GM12878 (cell line): ENCODE measurements around the gene SPART. TPM values are rescaled to one million over a fixed set of nuclear protein-coding genes. Genes with fewer than 3 reads are reported as not detected.

Experiments
- BCLAF1 ChIP-seq: fragments of 450-650 bp; IDR thresholded peaks from 2 replicates; pipeline ENCODE4 v1.6.1; 2017; ENCODE audit warnings: antibody characterized with exemption, mild to moderate bottlenecking, moderate library complexity
- CBFB ChIP-seq: IDR thresholded peaks from 2 replicates; pipeline ENCODE4 v1.6.1; 2016; ENCODE audit warnings: antibody characterized with exemption, low read depth
- CEBPB ChIP-seq, 2 experiments: fragments of 150-350 bp in 1 of 2; IDR thresholded peaks; 2 replicates each; pipeline ENCODE4 v1.6.1; 2012 to 2014; ENCODE audit warnings: low read depth in 2 of 2, low read length in 2 of 2, borderline replicate concordance in 1 of 2, inconsistent platforms in 1 of 2
- CHD4 ChIP-seq: fragments of 200-600 bp; sonication (generic); IDR thresholded peaks from 2 replicates; pipeline ENCODE4 v1.6.1; 2016; ENCODE audit warnings: mild to moderate bottlenecking
- CTCF ChIP-seq, 3 experiments: IDR thresholded peaks in 2 of 3; conservative IDR thresholded peaks in 1 of 3; 2 replicates each; pipeline ENCODE4 v1.5.1; 2011; ENCODE audit warnings: low read depth in 3 of 3, low read length in 3 of 3, mild to moderate bottlenecking in 3 of 3, control low read depth in 2 of 3, moderate library complexity in 2 of 3, inconsistent platforms in 1 of 3, mixed read lengths in 1 of 3; ENCODE audit not compliant: control insufficient read depth in 2 of 3, insufficient read depth in 1 of 3; ENCODE audit errors: extremely low read depth in 1 of 3
- EED ChIP-seq: sonication (generic); IDR thresholded peaks from 2 replicates; pipeline ENCODE4 v1.6.1; 2016; ENCODE audit warnings: antibody characterized with exemption, low read depth
- FOS ChIP-seq: IDR thresholded peaks from 3 replicates; pipeline ENCODE4 v1.6.1; 2011; ENCODE audit warnings: borderline replicate concordance; ENCODE audit not compliant: insufficient read length; ENCODE audit errors: extremely low read depth
- IKZF1 ChIP-seq: fragments of 450-650 bp; conservative IDR thresholded peaks from 2 replicates; pipeline ENCODE4 v1.6.1; 2017; ENCODE audit warnings: antibody characterized with exemption, mild to moderate bottlenecking
- KLF5 ChIP-seq: fragments of 450-650 bp; IDR thresholded peaks from 2 replicates; pipeline ENCODE4 v1.6.1; 2014; ENCODE audit warnings: mild to moderate bottlenecking; ENCODE audit not compliant: partially characterized antibody
- NBN ChIP-seq: fragments of 450-650 bp; IDR thresholded peaks from 2 replicates; pipeline ENCODE4 v1.6.1; 2016
- PRDM15 ChIP-seq: fragments of 450-650 bp; formaldehyde crosslinking; IDR thresholded peaks from 2 replicates; pipeline ENCODE4 v1.4.0; 2020; ENCODE audit warnings: mild to moderate bottlenecking, moderate library complexity
- RBBP5 ChIP-seq: fragments of 200-600 bp; sonication (generic); conservative IDR thresholded peaks from 2 replicates; pipeline ENCODE4 v1.6.1; 2016
- SUPT20H ChIP-seq: IDR thresholded peaks from 2 replicates; pipeline ENCODE4 v1.6.1; 2011; ENCODE audit warnings: low read depth, mild to moderate bottlenecking, low read length, moderate library complexity, borderline replicate concordance; ENCODE audit not compliant: control insufficient read depth
- SUZ12 ChIP-seq: fragments of 200-600 bp; sonication (generic); IDR thresholded peaks from one replicate; pipeline ENCODE4 v1.6.1; 2018; ENCODE audit warnings: antibody characterized with exemption, mild to moderate bottlenecking; ENCODE audit not compliant: unreplicated experiment
- polyA plus RNA-seq, 11 experiments: library from polyadenylated mRNA; depleted of rRNA in 4 of 11; unstranded in 6 of 11; stranded (reverse) in 5 of 11; fragments of >200 nt; fragmentation: Nextera tagmentation in 4 of 11; fragmentation: Illumina TruSeq in 1 of 11; extraction: Ambion mirVana in 4 of 11; extraction: Trizol in 1 of 11; gene quantifications; 1 replicate in 1 of 11; 2 replicates in 10 of 11; pipeline versions ENCODE4 v1.2.1 to v1.2.3, GENCODE V29; 2011 to 2016; ENCODE audit warnings: inconsistent platforms in 2 of 11, missing spikeins in 2 of 11, low read depth in 1 of 11
- total RNA-seq, 4 experiments: library from RNA; depleted of rRNA in 3 of 4; stranded (reverse); fragments of >200 nt in 3 of 4; fragmentation: Illumina TruSeq in 1 of 4; extraction: Trizol in 1 of 4; gene quantifications; 2 replicates each; pipeline versions ENCODE4 v1.2.1 to v1.2.3, GENCODE V29; 2013 to 2021
- TF ChIP-seq, protein P1 (sequence below): IDR thresholded peaks from 2 replicates; pipeline ENCODE4 v1.6.1; 2011; ENCODE audit warnings: low read depth, low read length, improper control_type of control experiment, borderline replicate concordance
- TF ChIP-seq, protein P2 (sequence below): fragments of 450-650 bp; IDR thresholded peaks from 2 replicates; pipeline ENCODE4 v1.6.1; 2016; ENCODE audit warnings: mild to moderate bottlenecking

The SPART gene
- total and polyA plus RNA-seq, 10 of the 15 experiments (the other 5 are each of a cell fraction or from before 2014, with no cell fraction given) = 17.6 to 74.6 (median 42.1) TPM

DNA sequence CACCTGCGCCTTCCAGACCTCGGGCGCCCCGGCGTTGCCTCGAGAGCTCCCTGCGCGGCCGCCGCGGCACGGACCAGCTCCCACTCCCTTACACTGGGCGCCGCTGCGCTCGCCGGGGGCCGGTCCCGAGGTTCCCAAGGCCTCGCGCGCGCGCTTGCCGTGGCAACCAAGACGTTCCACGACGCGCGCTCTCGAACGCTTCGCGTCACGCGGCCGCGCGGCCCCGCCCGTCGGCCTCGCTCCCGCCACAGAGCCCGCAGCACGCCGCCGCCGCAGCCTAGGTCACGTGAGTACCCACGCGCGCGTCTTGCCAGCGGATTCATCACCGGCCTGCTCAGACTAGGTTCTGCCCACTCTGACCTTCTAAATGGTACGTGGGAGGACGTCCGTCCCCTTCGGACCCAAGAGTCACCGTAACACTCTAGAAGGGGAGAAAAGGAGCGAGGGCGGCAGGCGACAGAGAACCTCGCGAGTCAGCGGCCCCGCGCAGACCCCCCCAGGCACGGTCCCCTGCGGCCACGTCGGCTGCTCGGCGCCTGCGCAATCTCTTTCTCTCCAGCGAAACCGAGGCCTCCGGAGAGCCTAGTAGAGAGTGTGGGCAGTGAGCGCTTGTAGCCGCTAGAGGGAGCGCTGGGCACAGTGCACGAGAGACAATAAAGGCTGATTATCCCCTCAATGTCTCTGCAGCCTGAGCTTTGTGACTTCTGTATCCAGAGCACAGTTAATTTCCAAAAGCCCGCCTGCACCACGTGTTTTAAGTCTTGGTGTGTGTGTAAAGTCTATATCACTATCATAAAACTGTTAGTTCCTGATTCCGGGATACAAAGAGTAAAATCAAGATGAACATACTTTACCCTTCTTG, at the start of gene SPART (continued):
- TF ChIP-seq PRDM15 (no peak), EED (no peak), KLF5 (peak; percentile 64), IKZF1 (peak; percentile 85), CEBPB (IDR thresholded peaks at IDR 0.05; ENCODE audit: borderline replicate concordance in 1 of 2, low read depth in 2 of 2, low read length in 2 of 2) (no peak), RBBP5 (no peak), SUPT20H (no peak), CBFB (no peak), BCLAF1 (peak; percentile 62; the same call in 1 of the 2 replicates), SUZ12 (no peak), FOS (no peak), CHD4 (no peak), CTCF (IDR thresholded peaks at IDR 0.05 in 2 of 3, conservative IDR thresholded peaks at IDR 0.05 in 1 of 3; ENCODE audit: control insufficient read depth in 2 of 3, extremely low read depth in 1 of 3, insufficient read depth in 1 of 3, low read depth in 3 of 3, low read length in 3 of 3) (peak; percentile 95 to 98 (median 96)), NBN (peak; percentile 66; the same call in 1 of the 2 replicates)
- TF ChIP-seq, protein P1, sequence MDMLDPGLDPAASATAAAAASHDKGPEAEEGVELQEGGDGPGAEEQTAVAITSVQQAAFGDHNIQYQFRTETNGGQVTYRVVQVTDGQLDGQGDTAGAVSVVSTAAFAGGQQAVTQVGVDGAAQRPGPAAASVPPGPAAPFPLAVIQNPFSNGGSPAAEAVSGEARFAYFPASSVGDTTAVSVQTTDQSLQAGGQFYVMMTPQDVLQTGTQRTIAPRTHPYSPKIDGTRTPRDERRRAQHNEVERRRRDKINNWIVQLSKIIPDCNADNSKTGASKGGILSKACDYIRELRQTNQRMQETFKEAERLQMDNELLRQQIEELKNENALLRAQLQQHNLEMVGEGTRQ = peak; percentile 48
- TF ChIP-seq, protein P2, sequence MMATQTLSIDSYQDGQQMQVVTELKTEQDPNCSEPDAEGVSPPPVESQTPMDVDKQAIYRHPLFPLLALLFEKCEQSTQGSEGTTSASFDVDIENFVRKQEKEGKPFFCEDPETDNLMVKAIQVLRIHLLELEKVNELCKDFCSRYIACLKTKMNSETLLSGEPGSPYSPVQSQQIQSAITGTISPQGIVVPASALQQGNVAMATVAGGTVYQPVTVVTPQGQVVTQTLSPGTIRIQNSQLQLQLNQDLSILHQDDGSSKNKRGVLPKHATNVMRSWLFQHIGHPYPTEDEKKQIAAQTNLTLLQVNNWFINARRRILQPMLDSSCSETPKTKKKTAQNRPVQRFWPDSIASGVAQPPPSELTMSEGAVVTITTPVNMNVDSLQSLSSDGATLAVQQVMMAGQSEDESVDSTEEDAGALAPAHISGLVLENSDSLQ = 0 out of 2 replicates have a peak, but pooled peaks have one; percentile 25
